NK-92 treated with Interleukin-12 subunit alpha and Interleukin-12 subunit beta, amount 100 ng/mL, for 24 hours (cell line): ENCODE measurements around the gene PTPRN2.
"Not testable (repeated sequence)": the region's sequence is repeated elsewhere in the genome, so short reads cannot be mapped to it uniquely, and the experiment has no call there.

Source experiments
- DNase-seq: peaks from one replicate; lab custom pipeline; 2025; lab: John Stamatoyannopoulos, UW

The PTPRN2 gene

DNA sequence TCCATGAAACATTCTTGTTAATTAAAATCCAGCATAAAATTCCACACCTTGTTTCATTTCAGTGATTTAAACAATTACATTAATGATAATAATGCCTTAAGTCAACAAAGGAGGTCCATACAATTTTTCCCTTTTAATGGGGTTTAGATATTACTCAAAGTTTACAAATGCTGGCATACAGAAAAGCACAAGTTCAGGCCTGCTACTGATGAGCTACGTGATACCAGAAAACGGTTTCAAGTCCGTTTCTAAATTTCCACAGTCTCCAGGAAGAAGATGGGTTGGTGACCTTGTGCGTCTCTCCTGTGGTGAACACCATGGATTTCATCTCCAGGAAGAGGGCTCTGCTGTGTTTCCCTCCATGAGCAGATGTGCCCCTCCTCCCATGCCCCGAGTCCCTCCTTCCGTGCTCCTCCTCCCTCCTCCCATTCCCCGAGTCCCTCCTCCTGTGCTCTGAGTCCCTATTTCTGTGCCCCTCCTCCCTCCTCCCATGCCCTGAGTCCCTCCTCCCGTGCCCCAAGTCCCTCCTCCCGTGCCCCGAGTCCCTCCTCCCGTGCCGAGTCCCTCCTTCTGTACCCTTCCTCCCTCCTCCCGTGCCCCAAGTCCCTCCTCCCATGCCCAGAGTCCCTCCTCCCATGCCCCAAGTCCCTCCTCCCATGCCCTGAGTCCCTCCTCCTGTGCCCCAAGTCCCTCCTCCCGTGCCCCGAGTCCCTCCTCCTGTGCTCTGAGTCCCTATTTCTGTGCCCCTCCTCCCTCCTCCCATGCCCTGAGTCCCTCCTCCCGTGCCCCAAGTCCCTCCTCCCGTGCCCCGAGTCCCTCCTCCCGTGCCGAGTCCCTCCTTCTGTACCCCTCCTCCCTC, 201.9 kb downstream of the PTPRN2 start:
- not testable (repeated sequence) for DNase-seq

DNA sequence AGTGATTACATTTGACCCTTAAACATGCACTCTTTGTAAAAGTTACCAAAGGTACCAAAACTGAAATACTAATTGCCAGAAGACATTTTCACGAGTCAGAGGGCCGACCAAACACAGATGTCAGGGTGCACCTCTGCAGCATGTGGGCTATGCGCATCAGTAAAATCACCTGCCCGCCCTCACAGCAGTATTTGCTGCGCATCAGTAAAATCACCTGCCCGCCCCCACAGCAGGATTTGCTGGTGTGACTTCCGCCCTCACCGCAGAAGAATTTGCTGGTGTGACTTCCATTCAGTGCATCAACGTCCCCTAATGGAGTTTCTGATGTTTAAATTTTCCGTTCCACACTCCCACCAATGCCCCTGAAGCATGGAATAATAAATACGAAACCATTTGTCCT, 202.9 kb downstream of the PTPRN2 start:
- no peak for DNase-seq

DNA sequence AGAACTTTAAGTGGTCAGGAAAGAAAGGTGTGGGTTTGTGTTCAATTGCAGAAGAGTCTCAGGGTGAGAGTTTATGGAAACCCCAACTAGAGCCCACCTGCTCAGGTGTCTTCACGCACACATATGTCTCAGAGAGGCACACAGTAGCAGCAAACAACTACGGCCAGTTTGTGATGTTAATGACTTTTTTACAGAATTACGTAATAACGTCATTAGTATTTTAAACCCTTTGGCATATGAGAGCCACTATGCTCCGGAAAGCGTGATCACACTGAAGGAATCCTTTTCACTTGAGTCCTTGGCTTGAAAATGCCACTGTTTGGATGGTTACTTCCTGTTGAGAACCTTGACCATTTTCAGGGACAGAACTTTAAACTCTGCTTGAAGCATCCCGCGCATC, 204.0 kb downstream of the PTPRN2 start:
- DNase-seq: no peak

DNA sequence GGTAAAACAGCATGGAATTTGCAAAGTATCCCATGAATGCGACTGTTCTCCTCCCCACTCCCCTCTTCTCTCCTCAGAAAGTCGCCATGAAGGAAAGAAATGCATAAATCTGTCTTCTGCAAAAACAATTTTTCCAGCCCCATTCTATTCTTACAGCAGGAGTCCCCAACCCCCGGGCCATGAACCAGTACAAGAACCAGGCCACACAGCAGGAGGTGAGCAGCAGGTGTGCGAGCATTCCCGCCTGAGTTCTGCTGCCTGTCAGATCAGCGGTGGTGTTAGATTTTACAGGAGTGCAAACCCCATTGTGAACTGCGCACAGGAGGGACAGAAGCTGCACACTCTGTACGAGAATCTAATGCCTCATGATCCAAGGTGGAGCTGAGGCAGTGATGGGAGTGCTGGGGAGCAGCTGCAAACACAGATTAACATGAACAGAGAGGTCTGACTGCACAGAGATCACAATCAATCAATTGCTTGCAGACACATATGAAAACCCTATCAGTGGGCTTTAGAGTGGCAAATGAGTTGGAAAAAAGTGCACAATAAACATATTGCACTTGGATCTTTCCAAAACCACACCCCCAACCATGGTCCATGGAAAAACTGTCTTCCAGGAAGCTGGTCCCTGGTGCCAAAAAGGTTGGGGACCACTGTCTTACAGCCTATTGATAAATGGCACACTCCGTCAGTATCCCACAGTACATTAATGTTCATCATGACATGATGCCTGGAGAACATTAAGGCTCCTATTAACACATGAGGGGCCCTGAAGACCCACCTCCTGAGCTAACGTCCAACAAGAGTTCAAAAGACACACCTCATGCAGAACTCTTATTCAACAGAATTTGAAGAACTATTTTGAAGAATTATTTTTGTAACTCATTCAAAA, 205.0 kb downstream of the PTPRN2 start:
- no peak for DNase-seq

DNA sequence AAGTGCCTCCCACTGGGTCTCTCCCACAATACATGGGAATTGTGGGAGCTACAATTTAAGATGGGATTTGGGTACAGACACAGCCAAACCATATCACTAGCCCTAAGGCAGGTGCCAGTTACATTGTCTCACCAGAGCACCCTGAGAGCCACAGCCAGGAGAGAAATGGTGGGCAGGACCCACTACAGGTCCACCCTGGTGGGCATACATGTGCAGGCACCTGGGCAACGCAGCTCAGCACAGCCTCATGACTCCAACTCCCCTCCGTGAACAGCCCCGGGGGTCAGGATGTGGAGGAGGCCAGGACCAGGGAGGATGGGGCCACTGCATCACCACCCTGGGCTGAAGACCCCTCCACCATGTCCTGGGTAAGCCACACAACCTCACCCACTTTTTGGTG, 205.7 kb downstream of the PTPRN2 start:
- no peak for DNase-seq

DNA sequence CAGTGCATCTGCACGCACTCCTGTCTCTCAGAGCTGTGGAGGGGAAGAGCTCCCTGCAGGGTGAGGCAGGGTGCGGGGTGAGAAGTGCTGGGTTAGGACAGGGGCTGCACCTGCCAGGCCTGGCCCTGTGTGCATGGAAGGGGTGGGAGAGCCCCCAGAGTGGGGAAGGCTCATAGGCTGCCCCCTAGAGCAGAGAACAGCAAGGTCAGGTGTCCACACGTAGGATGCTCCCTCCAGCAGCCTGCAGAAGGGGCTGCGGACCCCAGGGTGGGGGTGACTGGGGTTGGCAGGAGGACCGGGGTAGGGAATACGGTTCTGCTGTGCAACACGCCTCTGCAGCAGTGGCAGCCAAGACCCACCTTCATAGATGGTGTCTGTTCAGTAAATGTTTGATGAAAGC, 208.6 kb downstream of the PTPRN2 start:
- no peak for DNase-seq

DNA sequence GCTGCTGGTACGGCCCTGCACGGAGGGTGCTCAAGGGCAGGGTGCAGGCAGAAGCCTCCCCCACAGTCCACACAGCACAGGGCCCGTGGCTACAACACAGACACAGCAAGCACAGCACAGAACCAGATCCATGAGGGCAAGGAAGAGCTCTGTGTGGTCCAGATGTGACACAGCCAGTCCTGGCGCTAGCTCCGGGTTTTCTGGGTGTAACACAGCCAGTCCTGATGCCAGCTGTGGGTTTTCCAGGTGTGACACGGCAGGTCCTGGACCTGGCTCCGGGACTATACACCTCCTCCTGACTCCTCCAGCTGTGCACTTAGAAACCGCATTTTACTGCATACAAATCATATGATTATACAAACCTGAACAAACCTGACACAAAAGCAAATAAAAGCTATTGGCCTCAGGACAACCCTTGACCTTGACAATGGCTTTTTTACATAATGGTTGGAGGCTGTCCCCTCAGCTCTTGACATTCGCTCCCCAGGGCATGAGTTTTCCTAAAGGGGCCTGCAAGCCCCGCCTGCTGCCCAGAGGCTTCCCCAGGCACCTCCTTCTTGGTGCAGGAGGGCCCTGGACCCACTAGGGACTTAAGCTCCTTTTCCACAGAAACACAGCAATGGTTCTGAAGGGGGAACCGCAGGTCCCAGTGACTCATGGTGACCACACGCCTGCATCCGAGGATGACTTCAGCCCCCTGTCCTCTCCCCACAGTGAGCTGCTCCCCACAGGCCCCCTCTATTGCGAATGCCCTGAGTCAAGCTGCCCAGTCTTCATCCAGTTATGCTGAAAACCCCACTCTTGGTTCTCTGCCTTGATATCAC, 209.6 kb downstream of the PTPRN2 start:
- DNase-seq: no peak

DNA sequence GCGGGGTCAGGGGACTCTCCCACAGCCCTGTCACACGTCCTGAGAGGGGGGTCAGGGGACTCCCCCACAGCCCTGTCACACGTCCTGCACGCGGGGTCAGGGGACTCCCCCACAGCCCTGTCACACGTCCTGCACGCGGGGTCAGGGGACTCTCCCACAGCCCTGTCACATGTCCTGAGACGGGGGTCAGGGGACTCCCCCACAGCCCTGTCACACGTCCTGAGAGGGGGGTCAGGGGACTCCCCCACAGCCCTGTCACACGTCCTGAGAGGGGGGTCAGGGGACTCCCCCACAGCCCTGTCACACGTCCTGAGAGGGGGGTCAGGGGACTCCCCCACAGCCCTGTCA, 210.8 kb downstream of the PTPRN2 start:
- not testable (repeated sequence) for DNase-seq

DNA sequence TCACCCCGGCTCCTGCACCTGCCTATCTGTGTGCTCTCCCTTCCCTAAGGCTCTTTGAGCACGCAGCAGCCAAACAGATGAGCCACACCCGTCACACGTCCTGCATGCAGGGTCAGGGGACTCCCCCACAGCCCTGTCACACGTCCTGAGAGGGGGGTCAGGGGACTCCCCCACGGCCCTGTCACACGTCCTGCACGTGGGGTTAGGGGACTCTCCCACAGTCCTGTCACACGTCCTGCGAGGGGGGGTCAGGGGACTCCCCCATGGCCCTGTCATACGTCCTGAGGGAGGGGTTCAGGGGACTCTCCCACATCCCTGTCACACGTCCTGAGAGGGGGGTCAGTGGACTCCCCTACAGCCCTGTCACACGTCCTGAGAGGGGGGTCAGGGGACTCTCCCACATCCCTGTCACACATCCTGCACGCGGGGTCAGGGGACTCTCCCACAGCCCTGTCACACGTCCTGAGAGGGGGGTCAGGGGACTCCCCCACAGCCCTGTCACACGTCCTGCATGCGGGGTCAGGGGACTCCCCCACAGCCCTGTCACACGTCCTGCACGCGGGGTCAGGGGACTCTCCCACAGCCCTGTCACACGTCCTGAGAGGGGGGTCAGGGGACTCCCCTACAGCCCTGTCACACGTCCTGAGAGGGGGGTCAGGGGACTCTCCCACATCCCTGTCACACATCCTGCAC, 211.3 kb downstream of the PTPRN2 start:
- DNase-seq: not testable (repeated sequence)

DNA sequence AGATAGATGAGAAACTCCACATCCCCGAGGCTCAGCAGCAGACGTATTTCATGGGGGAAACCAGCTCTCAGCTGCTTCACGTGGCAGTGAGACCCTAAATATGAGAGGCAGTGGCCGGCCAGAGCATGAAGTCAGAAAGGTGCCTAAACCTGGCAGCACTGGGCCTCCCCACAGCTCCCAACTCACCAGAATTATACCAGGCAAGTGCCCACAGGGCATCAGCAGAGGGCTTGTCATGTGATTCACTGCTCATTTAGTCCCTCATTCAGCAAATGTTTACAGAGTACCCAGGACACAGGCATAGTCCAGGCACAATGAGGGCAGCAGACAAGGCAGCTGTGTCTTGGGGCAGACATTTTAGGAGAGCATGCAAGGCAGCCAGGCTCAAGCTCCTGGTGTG, 212.6 kb downstream of the PTPRN2 start:
- DNase-seq: no peak

DNA sequence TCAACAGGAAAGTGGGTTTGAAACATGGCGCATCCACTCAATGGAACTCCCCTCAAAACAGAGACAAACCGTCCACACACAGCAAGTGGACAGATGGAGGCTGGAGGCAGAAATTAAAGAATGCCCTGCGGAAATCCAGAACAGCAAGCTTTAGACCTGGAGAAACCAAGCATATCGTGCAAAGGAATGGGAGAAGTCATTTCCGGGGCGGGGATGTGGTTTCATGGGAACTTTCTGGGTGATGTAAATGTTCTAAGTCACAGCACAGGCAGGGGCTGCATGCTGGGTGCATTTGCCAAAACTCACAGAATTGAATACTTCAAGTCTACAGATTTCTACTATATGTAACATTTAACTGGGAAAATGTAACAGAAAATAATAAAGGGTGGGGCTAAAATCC, 213.0 kb downstream of the PTPRN2 start:
- DNase-seq: no peak

DNA sequence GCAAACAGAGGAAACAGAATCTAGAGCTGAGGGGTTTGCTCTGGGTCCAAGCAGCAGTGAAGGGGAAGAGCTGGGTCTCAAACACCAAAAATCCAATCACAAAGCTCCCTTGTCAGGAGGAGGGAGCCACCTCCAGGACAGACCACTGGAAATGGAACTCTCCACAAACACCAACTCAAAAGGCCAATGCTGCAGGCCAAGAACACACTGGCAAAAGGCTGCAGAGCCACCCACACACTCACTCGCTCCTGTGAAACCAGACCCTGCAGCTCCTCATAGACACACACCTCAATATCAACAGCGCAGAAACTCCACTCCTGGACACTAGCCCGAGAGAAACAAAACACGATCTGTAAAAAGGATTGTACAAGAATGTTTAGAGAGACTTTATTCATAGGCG, 213.5 kb downstream of the PTPRN2 start:
- DNase-seq: no peak

DNA sequence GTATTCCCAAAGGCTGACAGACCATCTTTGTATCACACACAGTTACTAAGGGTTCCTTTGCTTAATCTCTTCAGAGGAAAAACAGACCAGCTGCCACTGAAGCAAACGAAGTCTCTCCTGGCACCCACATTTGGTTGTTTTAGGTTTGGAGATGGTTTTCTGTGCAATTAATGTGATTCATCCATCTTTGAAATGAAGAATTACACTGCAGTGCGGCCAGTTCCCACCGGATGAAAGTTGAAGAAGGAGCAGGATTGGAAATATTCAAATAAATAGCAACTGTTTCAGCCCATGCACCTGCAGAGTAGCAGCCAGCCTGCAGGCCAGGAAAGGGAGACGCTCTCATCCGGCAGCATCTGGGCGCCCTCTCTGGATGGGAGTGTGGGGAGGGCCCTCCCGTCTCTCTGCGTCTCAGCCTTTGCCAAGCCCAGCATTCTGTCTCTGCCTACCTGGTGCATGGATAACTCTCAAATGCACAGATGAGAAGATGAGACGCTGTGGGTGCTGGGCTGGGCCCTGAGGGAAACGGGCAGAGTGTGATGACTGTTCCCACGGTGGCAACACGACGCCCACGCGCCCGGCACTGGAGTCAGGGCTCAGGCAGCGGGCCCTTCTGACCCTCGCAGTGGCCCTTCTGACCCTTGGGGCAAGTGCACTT, 214.0 kb downstream of the PTPRN2 start:
- DNase-seq: no peak

DNA sequence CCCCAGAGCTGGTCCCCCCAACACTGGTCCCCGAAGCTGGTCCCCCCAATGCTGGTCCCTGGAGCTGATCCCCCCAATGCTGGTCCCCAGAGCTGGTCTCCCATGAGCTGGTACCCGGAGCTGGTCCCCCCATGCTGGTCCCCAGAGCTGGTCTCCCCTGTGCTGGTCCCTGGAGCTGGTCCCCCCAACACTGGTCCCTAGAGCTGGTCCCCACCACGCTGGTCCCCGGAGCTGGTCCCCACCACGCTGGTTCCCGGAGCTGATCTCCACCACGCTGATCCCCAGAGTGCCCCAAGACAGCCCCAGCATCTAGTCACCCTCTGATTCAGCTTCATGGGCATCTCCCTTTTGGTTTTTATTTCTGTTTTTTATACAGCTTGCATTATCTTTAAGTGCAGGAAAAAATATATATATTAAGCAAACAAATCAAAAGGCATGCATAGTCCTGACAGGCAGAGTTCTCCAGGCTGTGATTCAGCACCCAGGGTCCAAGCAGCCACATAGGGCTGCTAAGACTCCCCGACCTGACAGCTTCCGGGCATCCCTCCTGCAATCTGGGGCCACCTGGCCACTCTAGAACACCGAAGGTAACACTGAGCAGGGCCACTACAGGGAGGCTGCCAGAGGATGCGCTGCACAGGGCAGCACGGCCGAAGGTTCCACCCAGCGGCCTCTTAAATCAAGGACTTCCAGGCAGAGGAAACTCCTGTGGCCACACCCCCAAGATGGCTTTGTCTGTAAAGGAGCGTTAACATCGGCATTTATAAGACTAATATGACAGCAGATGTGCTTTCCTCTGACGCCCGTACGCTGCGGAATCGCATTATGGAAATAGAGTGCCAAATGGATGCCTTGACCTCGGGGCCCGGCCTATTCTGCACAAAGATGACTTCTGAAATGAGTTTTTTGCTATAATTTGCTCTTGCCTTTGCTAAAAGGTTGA, 215.0 kb downstream of the PTPRN2 start:
- DNase-seq: no peak

DNA sequence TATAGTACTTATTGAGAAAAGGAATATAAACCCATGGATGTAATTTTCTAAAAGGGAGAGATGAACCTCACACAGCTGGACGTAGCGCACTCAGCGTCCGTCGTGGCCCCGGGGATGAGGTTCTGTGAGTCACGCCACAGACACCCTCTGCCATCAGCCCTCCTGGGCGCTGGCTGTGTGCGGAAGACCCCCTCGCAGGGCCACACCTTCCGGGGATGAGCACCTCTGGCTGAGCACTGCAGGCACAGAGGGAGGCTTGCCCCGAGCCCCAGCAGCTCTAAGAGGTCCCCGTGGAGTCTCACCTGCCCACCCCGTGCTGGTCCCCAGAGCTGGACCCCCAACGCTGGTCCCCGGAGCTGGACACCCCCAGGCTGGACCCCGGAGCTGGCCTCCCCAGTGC, 215.8 kb downstream of the PTPRN2 start:
- DNase-seq: no peak

DNA sequence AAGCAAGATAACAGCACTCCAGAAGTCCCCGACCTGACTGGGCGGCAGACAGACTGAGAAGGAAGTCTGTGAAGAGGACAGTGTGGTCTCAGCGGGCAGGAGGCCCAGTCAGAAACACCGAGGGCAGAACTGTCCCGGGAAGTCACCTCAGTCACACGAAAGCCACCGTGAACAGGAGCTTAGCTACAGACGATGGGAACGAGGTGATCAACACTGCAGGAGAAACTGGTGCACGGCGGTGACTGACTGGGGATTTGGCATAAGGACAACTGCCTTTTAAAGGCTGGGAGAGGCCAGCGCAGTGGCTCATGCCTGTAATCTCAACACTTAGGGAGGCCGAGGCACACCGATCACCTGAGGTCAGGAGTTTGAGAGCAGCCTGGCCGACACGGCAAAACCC, 217.8 kb downstream of the PTPRN2 start:
- DNase-seq: no peak

DNA sequence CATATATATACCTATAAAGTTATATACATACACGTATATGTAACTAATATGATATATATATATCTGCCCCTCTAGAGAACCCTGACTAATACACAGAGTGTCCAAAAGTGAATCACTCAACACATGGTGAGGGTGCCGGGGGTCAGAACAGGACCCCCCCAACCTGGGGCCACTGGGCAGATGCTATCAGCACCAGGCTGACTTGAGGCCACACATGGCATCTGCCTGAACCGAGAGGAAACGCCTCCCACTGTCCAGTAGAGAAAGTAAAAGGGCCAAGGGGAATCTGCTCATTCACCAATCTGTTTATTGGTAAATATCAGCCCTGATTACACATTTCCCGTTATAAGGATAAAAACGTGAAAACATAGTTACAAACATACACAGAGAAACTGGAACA, 218.3 kb downstream of the PTPRN2 start:
- DNase-seq: no peak

DNA sequence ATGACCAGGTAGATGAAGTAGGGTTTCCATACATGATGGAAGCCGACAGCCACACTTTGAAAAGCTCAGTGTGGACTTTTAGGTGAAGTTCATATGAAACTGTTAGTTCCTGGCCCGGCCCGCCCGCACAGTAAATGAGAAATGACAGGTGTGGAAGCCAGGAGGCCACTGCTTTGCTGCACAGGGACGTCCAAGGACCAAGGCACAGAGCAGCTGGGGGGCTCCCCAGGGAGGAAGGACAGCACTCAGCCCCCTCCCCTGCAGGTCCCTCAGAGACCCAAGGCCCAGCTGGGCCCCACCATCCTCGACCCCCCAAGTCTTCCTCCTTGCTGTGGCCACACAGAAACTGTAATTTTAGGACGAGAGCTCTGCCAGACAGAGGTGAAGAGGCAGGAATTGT, 219.2 kb downstream of the PTPRN2 start:
- no peak for DNase-seq

DNA sequence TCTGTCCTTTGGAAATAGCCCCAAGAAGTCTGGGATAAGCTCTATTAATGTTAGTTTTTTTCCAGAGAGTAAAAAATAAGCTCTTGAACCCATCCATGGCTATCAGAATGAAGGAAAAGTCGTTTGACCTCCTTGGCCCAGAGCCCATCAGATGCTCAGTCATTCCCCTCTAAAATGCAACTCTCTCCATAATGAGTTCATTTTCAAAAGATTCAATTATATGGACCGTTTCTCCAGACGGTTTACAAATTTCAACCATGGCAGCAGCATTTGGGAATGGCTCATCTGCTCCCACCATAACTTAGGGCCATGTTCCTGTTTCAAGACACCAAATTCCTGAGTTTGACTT, 220.0 kb downstream of the PTPRN2 start:
- no peak for DNase-seq

DNA sequence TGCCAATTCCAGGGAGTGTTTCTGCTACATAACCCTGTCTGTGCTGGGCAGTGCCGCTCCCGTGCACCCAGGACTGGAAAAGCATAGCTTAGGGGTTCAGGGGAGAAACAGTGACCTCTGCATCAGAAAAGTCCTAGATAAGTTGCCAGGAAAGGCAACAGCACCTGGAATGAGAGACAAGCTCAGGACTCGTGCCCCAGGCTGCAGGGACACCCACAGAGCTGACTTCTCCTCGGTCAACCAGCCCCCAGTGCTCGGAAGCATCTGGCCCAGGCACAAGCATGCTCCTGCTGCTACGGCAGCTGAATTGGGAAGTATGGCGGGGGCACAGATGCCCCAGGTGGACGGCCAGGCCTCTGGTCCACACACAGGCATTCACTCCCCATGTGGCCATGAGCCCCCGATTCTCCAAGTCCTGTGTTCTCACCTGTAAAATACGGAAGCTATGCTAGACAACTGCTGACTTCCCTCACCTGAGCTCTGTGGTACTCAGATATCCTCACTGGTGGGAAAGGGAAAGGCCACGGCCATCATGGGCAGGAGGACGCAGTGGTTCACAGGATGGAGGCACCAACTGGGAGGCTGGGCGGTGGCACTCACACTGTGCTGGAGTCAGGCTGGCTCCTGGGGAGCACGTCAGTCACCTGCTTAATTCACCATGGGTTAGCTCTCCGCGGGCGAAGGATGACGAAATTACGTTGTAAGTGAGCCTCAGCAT, 220.5 kb downstream of the PTPRN2 start:
- no peak for DNase-seq
